Stimulated activated CD4-positive, alpha-beta T cell treated with anti-CD3 and anti-CD28 coated beads, Interleukin-4, amount 100 ng/mL, for 4 hours (primary cell): ENCODE data around the gene SLC6A19.

Source experiments
- DNase-seq, 2 experiments: peaks; one replicate each; pipeline ENCODE4 v3.0.0-alpha.2; 2020

The SLC6A19 gene

GRCh38 chr5:1167361-1167727 lies 34.1 kb upstream of the SLC6A19 start:
- DNase-seq: no peak

- DNase-seq: peak; percentile 53 to 60
These were observed 33.4 kb upstream of the SLC6A19 start for GRCh38 chr5:1167728-1168709.

- DNase-seq: no peak
These were observed 32.6 kb upstream of the SLC6A19 start for GRCh38 chr5:1168796-1169195.

GRCh38 chr5:1169211-1170115 lies 31.9 kb upstream of the SLC6A19 start:
- DNase-seq: no peak

GRCh38 chr5:1171340-1171941 lies 30.0 kb upstream of the SLC6A19 start:
- no peak for DNase-seq

- DNase-seq: no peak
These were observed 29.3 kb upstream of the SLC6A19 start for GRCh38 chr5:1172007-1172581.

- DNase-seq: peak in 1 of 2 experiments; percentile 11
These were observed 28.6 kb upstream of the SLC6A19 start for GRCh38 chr5:1172670-1173404.

GRCh38 chr5:1173485-1174070 lies 27.8 kb upstream of the SLC6A19 start:
- no peak for DNase-seq

GRCh38 chr5:1174122-1174936 lies 27.1 kb upstream of the SLC6A19 start:
- DNase-seq: peak in 1 of 2 experiments; percentile 38

GRCh38 chr5:1175015-1175414 lies 26.4 kb upstream of the SLC6A19 start:
- DNase-seq: no peak

- DNase-seq: no peak
These were observed 25.5 kb upstream of the SLC6A19 start for GRCh38 chr5:1175801-1176472.

GRCh38 chr5:1176473-1177391 lies 24.7 kb upstream of the SLC6A19 start:
- DNase-seq: no peak

GRCh38 chr5:1177826-1178528 lies 23.4 kb upstream of the SLC6A19 start:
- DNase-seq: no peak

GRCh38 chr5:1178529-1179382 lies 22.6 kb upstream of the SLC6A19 start:
- DNase-seq: no peak

GRCh38 chr5:1179383-1179715 lies 22.0 kb upstream of the SLC6A19 start:
- DNase-seq: no peak

GRCh38 chr5:1180096-1180495 lies 21.3 kb upstream of the SLC6A19 start:
- no peak for DNase-seq

- DNase-seq: no peak
These were observed 20.5 kb upstream of the SLC6A19 start for GRCh38 chr5:1180841-1181271.
